Spleen (tissue), 7 donors: ENCODE data around the gene ADARB2.

Source experiments
- POLR2A ChIP-seq, 3 donors: fragments of 450-650 bp; IDR thresholded peaks; one replicate each; pipeline ENCODE4 v1.5.1; 2017; ENCODE audit warnings: antibody characterized with exemption in 3 of 3, mild to moderate bottlenecking in 1 of 3
- POLR2AphosphoS5 ChIP-seq, 3 donors: sonication (generic); formaldehyde crosslinking; IDR thresholded peaks; one replicate each; pipeline ENCODE4 v1.5.1; 2017; ENCODE audit warnings: antibody characterized with exemption in 3 of 3
- TF ChIP-seq, protein P1 (sequence below), 11 experiments: fragments of 200-600 bp in 7 of 11; fragments of 450-650 bp in 4 of 11; sonication (generic) in 4 of 11; IDR thresholded peaks in 8 of 11; conservative IDR thresholded peaks in 3 of 11; 1 replicate in 7 of 11; 2 replicates in 4 of 11; pipeline versions ENCODE4 v1.4.0 to v1.8.0; 2016 to 2021; ENCODE audit warnings: antibody characterized with exemption in 11 of 11, inconsistent platforms in 4 of 11, mild to moderate bottlenecking in 1 of 11
- donor health status: DM: no; HTN: no; CAD: no; lungs with moderate emphysema.
- donor health status: DM: no; HTN: no; CAD: no.
- donor health status: DM: no; HTN: no; CAD: no.

GRCh38 chr10:1360011-1360557, 377.2 kb downstream of the ADARB2 start:
- TF ChIP-seq, protein P1, sequence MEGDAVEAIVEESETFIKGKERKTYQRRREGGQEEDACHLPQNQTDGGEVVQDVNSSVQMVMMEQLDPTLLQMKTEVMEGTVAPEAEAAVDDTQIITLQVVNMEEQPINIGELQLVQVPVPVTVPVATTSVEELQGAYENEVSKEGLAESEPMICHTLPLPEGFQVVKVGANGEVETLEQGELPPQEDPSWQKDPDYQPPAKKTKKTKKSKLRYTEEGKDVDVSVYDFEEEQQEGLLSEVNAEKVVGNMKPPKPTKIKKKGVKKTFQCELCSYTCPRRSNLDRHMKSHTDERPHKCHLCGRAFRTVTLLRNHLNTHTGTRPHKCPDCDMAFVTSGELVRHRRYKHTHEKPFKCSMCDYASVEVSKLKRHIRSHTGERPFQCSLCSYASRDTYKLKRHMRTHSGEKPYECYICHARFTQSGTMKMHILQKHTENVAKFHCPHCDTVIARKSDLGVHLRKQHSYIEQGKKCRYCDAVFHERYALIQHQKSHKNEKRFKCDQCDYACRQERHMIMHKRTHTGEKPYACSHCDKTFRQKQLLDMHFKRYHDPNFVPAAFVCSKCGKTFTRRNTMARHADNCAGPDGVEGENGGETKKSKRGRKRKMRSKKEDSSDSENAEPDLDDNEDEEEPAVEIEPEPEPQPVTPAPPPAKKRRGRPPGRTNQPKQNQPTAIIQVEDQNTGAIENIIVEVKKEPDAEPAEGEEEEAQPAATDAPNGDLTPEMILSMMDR (IDR thresholded peaks at IDR 0.05 in 8 of 11, conservative IDR thresholded peaks at IDR 0.05 in 3 of 11) = no peak
- TF ChIP-seq POLR2A (IDR thresholded peaks at IDR 0.05) (no peak), POLR2AphosphoS5 (IDR thresholded peaks at IDR 0.05) (no peak)
